Measurements from ENCODE around the gene TAF4B. TPM values are rescaled to one million over a fixed set of nuclear protein-coding genes. Genes with fewer than 3 reads are reported as not detected.
A peak's percentile ranks its signal among the peaks of the same experiment; 100 is the strongest.

TAF4B gene
- 2.0 and 2.5 TPM in 2 replicates for total RNA-seq (2021)
- percentile 52 among the genes with signal in this experiment for Bru-seq, nascent RNA
- percentile 39 among the genes with signal in this experiment for BruChase-seq, experiment 1, labeled RNA remaining after a 2-hour chase
- BruChase-seq, experiment 2, labeled RNA remaining after a 6-hour chase, result percentile 36 among the genes with signal in this experiment
- long read RNA-seq, full-length matches to known transcripts, result 6 of 8 reads
- long read RNA-seq, partial matches to known transcripts, result 1 of 8 reads
- long read RNA-seq, other reads (novel, unspliced or antisense), result 1 of 8 reads

GRCh38 chr18:26226229-26227050 is at the start of gene TAF4B:
TSS of gene TAF4B (plus strand) at chr18:26226445. CDS start at chr18:26226934, 489 bp downstream.
- DNase-seq (ENCODE audit: low spot score), result peak; percentile 95
- Histone ChIP-seq H3K36me3 (ENCODE audit: insufficient read depth, low read length, poor library complexity, severe bottlenecking) (no peaks in the 10 kb centered on the region), H3K4me3 (ENCODE audit: low read depth, low read length, poor library complexity, severe bottlenecking) (peak within 1 kb of the TSS; percentile 60), H3K9me3 (ENCODE audit: low read depth, low read length, poor library complexity, severe bottlenecking) (no peaks in the 10 kb centered on the region), H3K4me1 (ENCODE audit: insufficient read depth, low read length, poor library complexity, severe bottlenecking) (no peaks in the 10 kb centered on the region), H3K27ac (ENCODE audit: low read depth, low read length, poor library complexity, severe bottlenecking) (peak within 1 kb of the TSS; percentile 51), H3K27me3 (replicated peaks; ENCODE audit: insufficient read depth, low read depth, low read length, poor library complexity) (no peaks in the 10 kb centered on the region)
- POLR2A ChIA-PET (ENCODE audit: low non-redundant PET), result no interaction called here
- CTCF ChIA-PET, result no interaction called here
- intact Hi-C loops (cut with micrococcal nuclease; ENCODE audit: unreplicated experiment), result no loop called here
- TF ChIP-seq EZH2 (IDR thresholded peaks at IDR 0.05; ENCODE audit: borderline replicate concordance, low read depth, low read length, poor library complexity, severe bottlenecking), result no peak
- no peak for TF ChIP-seq CTCF (conservative IDR thresholded peaks at IDR 0.05; ENCODE audit: low read depth, low read length)
- no TSS peak for BruUV-seq (replicated peaks)

- no peaks in the 10 kb centered on the region for H3K36me3 ChIP-seq (ENCODE audit: insufficient read depth, low read length, poor library complexity, severe bottlenecking)
- no TSS peak for BruUV-seq (replicated peaks)
- H3K27ac ChIP-seq (ENCODE audit: low read depth, low read length, poor library complexity, severe bottlenecking), result no peak overlapping the region
- CTCF ChIA-PET, result no interaction called here
- no peak for DNase-seq (ENCODE audit: low spot score)
- no peaks in the 10 kb centered on the region for H3K27me3 ChIP-seq (replicated peaks; ENCODE audit: insufficient read depth, low read depth, low read length, poor library complexity)
- TF ChIP-seq CTCF (conservative IDR thresholded peaks at IDR 0.05; ENCODE audit: low read depth, low read length) (no peak), EZH2 (IDR thresholded peaks at IDR 0.05; ENCODE audit: borderline replicate concordance, low read depth, low read length, poor library complexity, severe bottlenecking) (no peak)
- POLR2A ChIA-PET (ENCODE audit: low non-redundant PET), result no interaction called here
- intact Hi-C loops (cut with micrococcal nuclease; ENCODE audit: unreplicated experiment), result no loop called here
- no peak overlapping the region for H3K4me3 ChIP-seq (ENCODE audit: low read depth, low read length, poor library complexity, severe bottlenecking)
- H3K4me1 ChIP-seq (ENCODE audit: insufficient read depth, low read length, poor library complexity, severe bottlenecking), result no peaks in the 10 kb centered on the region
- no peaks in the 10 kb centered on the region for H3K9me3 ChIP-seq (ENCODE audit: low read depth, low read length, poor library complexity, severe bottlenecking)
Measured at GRCh38 chr18:26181343-26181826, 44.9 kb upstream of the TAF4B start.

GRCh38 chr18:26183395-26184112 is 42.7 kb upstream of the TAF4B start:
- H3K27me3 ChIP-seq (replicated peaks; ENCODE audit: insufficient read depth, low read depth, low read length, poor library complexity), result no peaks in the 10 kb centered on the region
- no TSS peak for BruUV-seq (replicated peaks)
- TF ChIP-seq EZH2 (IDR thresholded peaks at IDR 0.05; ENCODE audit: borderline replicate concordance, low read depth, low read length, poor library complexity, severe bottlenecking) (no peak), CTCF (conservative IDR thresholded peaks at IDR 0.05; ENCODE audit: low read depth, low read length) (no peak)
- H3K4me3 ChIP-seq (ENCODE audit: low read depth, low read length, poor library complexity, severe bottlenecking), result no peak overlapping the region
- intact Hi-C loops (cut with micrococcal nuclease; ENCODE audit: unreplicated experiment), result no loop called here
- no peaks in the 10 kb centered on the region for H3K36me3 ChIP-seq (ENCODE audit: insufficient read depth, low read length, poor library complexity, severe bottlenecking)
- H3K27ac ChIP-seq (ENCODE audit: low read depth, low read length, poor library complexity, severe bottlenecking), result no peak overlapping the region
- DNase-seq (ENCODE audit: low spot score), result no peak
- H3K4me1 ChIP-seq (ENCODE audit: insufficient read depth, low read length, poor library complexity, severe bottlenecking), result no peaks in the 10 kb centered on the region
- CTCF ChIA-PET, result no interaction called here
- no peaks in the 10 kb centered on the region for H3K9me3 ChIP-seq (ENCODE audit: low read depth, low read length, poor library complexity, severe bottlenecking)
- POLR2A ChIA-PET (ENCODE audit: low non-redundant PET), result no interaction called here

Data from A673 (cell line).